CD4-positive, alpha-beta T cell treated with Interleukin-15 for 1 hour (primary cell): Measurements from ENCODE around the gene GLI3.

ENCODE experiments used
- DNase-seq: peaks from one replicate; pipeline ENCODE4 v3.0.0-alpha.2; 2020

Gene GLI3

DNA sequence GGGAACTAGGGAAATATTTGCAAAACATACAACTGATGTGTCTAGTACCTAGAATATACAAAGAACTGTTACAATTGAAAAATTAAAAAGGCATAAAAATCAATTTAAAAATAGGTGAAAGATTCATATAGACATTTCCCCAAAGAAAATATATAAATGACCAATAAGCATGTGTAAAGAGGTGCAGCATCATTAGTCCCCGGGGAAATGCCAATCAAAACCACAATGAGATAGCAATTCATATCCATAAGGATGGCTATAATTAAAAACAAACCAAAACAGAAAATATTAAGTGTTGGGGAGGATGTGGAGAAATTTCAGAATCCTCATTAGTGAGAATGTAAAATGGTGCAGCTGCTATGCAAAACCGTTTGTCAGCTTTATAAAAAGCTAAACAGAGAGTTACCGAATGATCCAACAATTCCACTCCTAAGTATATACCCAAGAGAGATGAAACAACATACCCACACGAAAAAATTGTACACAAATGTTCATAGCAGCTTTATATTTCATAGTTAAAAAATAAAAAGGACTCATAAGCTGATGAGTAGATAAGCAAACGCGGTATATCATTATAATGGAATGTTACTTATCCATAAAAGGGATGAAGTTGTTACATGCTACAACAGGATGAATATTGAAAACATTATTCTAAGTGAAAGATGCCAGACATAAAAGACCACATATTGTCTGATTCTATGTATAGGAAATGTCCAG, 324.0 kb downstream of the GLI3 start:
- no peak for DNase-seq

DNA sequence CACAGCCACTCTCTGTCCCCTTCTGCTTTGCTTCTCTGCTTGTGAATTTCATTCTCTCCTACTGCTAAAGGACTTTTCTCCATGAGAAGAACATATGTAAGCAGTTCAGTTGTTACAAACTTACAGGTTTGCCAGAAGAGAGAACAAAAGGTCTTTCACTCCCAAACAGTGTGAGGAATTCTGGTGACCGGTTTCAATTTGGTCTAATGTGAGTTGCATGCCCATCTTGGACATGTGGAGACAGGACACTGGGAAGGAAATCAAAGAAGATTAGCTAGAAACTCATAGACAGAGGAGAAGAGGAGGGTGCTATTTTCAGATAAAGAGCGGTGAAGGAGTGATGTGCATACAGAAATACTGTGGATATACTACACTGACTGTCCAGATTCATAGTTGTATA, 324.6 kb downstream of the GLI3 start:
- no peak for DNase-seq

DNA sequence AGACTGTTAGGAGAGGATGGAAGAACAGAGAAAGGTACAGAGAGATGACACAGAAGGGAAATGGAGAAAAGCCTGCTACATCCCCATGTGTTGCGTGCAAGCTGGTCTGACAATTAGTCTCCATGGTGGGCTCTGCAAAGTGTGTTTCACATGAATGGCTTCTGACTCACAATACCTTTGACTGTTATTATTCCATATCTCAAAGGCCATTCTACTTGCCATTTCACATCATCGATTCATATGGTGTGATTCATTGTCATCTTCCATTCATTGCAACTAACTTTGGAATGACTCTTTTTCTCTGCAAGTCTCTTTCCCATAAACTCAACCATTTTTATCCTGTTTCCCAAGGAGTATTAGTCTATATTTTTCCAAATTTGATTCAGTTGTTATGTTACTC, 325.2 kb downstream of the GLI3 start:
- no peak for DNase-seq
